NCI-H1105 (cell line): ENCODE data around the gene TRIAP1.
"Not testable (repeated sequence)": the region's sequence is repeated elsewhere in the genome, so short reads cannot be mapped to it uniquely, and the experiment has no call there.

Experiments
- DNase-seq: peaks from one replicate; lab custom pipeline; 2025; lab: John Stamatoyannopoulos, UW

Gene TRIAP1

DNA sequence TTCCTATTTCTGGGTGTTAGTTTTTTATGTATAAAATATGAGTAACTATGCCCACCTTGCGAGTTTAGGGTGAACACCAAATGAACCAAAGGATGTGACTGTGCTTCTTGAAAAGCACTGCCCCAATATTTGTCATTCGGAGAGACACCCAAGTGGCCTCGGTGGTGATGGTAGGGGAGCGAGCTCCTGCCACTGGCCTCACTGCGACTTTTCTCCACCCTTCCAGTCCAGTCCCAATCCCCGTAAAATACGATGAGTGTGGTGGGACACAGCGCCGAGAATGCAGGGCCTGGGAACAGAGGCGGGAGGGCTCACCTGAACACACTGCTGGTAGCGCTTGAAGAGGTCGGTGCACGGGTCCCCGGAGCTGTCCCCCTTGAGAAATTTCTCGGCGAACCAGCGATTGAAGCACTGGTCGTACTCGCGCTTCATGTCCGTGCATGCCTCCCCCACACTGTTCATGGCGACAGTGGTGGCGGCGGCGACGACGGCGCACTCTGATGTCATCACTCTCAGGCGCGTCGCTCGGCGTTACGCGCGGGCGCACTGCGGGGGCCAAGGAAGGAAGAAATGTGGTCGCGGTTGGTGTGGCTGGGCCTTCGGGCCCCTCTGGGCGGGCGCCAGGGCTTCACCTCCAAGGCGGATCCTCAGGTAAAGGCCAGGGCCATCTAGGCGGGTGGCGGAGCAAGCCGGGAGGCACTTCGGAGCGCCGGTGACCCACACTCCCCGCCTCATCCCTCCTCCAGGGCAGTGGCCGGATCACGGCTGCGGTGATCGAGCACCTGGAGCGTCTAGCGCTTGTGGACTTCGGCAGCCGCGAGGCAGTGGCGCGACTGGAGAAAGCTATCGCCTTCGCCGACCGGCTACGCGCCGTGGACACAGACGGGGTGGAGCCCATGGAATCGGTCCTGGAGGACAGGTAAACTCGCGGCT is at the start of gene TRIAP1, which contains the start of gene GATC:
TRIAP1 (minus strand) TSS at position 474 of the 933 bp plus-strand sequence; CDS start at position 462, 12 bp downstream.
GATC (plus strand) TSS at position 534 of the 933 bp plus-strand sequence; CDS start at position 571, 37 bp downstream.
- peak; percentile 75 for DNase-seq

GRCh38 chr12:120495186-120495730 is 49.1 kb upstream of the TRIAP1 start:
- DNase-seq: no peak

DNA sequence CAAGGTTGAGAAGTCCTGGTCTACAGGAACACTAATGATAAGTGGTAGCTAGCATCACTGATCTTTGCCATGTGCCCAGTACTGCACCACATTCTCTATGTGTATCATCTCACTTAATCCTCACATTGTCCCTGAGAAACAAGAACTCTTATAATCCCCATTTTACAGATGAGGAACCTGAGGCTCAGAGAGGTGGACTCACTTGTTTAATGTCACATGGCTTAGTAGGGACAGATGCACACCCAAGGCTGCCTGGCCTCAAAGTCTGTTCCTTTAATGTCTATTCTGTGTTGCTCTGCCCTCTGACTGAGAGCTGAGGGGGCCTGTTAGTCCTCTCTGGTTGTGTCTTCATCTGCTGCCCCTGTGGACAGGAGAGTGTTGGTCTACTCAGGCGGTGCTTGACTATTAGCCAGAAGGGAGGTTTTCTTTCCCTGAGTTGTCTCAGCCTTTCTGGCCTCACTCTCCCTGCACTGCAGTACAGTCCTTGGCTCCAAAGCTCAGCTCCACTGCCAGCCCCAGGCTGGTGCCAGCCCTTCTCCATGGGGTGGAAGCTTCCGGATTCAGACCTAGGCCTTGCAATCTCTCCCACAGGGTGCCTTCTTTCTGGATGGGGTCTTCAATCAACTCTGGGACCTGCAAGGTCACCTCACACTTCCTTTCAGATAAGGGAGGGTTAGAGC is 44.8 kb upstream of the TRIAP1 start:
- no peak for DNase-seq

DNA sequence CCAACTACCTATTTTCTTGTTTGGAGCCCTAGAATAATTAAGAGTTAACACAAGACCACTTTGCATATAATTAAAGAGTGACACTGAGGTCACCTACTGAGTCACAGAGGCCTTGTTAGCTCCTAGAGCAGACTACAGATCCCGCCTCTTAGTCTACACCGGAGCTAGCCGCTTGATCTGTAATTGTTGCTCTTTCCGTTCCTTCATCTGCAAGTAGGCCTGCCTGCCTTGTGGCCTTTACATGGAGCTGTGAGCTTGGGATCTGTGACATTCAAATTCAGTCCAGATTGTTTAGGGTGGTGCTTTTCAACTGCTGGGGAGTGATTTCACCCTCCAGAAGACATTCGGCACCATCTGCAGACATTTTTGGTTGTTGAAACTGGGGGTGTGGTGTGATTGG is 44.1 kb upstream of the TRIAP1 start:
- DNase-seq: no peak

GRCh38 chr12:120489018-120489417 is 42.8 kb upstream of the TRIAP1 start:
- DNase-seq: no peak

DNA sequence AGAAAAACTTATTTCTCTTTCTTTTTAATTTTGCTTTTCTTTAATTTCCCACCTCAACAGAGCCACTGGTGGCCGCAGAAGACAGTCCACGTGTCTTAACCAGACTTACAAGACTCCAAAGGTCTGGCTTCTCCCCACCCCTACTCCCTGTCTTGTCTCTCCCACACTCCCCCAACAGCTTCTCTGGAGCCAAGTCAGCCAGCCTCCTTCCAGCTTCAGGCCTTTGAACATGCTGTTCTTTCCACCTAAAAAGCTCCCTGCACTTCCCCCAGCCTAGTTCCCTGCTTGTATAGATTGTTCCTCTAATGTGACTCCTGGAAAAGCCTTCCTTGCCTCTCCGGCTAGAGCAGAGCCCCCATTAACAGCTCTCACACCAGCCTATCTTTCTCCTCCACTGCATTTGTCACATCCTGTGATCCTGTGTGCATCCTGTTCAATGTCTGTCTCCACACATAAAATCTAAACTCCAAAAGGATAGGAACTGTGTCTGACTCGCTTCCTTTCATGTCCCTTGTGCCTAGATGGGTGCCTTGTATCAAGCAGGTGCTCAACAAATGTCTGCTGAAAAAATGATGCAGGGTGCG is 42.0 kb upstream of the TRIAP1 start:
- DNase-seq: no peak

DNA sequence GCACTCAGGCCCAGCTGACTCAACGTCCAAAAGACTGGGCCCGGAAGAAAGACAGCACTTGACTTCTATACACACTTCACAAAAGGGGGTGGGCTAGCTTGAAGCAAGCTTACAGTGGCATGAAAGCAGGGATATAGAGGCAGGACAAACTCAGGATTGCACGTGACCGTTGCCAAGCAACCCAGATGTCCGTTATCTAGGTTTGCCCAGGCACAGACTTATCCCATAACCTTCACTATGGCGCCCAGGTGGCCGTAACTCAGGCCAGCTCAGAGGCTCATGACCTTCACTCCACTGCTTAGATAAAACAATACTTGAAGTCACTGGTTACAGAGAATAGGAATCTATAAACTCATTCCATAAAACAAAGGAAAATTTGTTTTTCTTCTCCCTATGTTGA is 41.4 kb upstream of the TRIAP1 start:
- not testable (repeated sequence) for DNase-seq

DNA sequence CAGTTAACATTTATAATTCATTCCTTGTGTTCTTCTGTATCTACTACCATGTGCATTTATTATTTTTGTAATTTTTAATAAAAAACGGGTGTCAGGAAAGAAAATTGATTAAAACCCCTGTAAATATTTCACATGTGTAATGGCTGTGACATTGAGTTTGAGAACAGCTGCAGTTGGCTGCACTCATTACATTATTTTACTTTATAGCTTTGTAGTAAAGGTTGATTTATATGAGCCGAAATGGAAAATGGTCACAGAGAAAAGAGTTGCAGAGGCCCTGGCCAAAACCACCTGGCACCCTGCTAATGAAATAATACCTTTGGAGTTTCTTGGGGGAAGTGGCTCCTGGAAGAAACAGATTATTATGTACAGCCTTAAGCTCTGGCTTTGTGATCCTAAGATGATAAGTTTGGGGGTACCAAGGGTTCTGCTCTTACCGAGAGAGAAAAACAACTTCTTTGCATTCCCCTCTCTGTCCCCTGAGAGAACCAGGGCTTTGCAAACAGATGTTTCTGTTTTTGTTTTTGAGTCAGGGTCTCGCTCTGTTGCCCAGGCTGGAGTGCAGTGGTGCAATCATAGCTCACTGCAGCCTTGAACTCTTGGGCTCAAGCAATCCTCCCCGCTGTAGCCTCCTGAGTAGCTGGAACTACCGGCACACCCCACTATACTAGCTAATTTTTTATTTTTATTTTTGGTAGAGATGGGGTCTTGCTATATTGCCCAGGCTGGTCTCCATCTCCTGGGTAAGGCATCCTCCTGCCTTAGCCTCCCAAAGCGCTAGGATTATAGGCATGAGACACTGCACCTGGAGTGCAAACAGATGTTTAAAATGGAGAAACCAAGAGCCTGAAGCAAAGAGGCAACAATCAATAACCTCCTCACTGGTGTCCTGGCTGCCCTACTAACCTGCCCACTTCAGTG is 40.0 kb upstream of the TRIAP1 start:
- DNase-seq: no peak

DNA sequence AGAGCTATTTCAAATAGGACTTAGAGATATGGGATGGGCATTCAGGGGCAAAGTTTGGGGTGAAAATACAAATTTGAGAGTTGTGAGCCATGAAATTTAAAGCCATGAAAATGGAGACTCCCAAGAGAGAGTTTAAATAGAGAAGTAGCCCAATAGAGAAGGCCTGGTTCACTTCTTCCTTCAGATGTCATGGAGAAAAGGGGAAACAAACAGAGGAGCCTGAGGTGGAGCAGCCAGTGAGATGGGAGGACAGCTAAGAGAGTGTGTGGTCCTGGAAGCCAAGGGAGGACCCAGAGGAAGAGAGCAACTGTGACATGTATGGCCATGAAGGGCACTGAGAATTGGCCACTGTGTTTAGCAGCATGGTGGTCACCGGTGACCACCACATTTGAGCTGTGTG is 37.4 kb upstream of the TRIAP1 start:
- DNase-seq: no peak

- no peak for DNase-seq
These were observed 35.0 kb upstream of the TRIAP1 start for GRCh38 chr12:120481022-120481767.

DNA sequence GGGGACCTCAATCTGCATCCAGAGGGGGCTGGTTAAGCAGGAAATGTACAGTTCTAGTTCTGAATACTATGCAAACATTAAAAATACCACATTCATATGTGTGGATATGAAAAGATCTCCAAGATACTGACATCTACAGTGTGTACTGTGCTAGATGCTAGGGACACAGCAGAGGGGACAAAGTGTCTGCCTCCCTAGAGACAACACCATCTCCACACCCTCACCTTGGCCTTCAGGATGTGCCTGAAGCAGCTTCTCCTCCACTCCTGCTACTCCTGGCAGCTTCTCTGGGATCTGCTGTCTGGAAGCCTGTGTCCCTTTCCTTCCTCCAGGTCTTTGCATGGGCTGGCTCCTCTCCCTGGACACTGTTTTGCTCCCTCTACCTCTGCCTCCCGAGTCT is 34.0 kb upstream of the TRIAP1 start:
- no peak for DNase-seq

- no peak for DNase-seq
These were observed 33.3 kb upstream of the TRIAP1 start for GRCh38 chr12:120479458-120479857.

- DNase-seq: no peak
These were observed 29.5 kb upstream of the TRIAP1 start for GRCh38 chr12:120475643-120476042.

- DNase-seq: no peak
These were observed 28.4 kb upstream of the TRIAP1 start for GRCh38 chr12:120474616-120474960.

GRCh38 chr12:120473807-120474615 is 27.8 kb upstream of the TRIAP1 start:
- no peak for DNase-seq

DNA sequence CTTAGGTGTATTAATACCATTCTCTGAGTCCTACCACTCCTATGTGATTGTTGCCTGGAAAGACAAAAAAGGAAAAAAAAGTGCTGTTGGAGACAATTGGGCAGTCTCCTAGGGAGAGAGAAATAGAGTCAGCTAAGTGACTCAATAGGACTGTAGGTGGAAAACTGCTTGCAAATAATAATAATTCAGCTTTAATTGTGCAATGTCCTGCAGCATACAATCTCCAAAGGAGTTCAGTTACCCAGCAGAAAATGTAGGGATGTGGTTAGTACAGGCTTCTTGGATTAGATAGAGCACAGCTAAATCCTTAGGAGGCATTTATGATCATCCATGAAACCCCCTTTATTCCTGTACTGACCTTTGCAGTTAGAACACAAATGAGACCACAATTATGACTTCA is 26.3 kb upstream of the TRIAP1 start:
- DNase-seq: no peak

- DNase-seq: no peak
These were observed 24.1 kb upstream of the TRIAP1 start for GRCh38 chr12:120470150-120470784.

- peak; percentile 96 for DNase-seq
These were observed 23.4 kb upstream of the TRIAP1 start, which contains the start of gene SRSF9 for GRCh38 chr12:120469450-120470149. Gene SRSF9, minus strand, starts transcription at chr12:120469748. Its CDS starts 139 bp downstream, at chr12:120469609.
